RWPE2 (cell line): ENCODE results near the gene ATP10B.

Source experiments
- ATAC-seq: fragments of 200-7000 bp; cut with Tn5 transposase; 3 replicates; pipeline ENCODE4 v1.9.1; 2021; ENCODE audit warnings: low read depth
- DNase-seq: peaks from one replicate; pipeline ENCODE4 v3.0.0-alpha.2; 2020; ENCODE audit warnings: low spot score
- H3K27ac ChIP-seq: fragments of 450-650 bp; 2 replicates; pipeline ENCODE4 v1.5.1; 2017; ENCODE audit warnings: mild to moderate bottlenecking; ENCODE audit not compliant: poor library complexity, severe bottlenecking
- H3K27me3 ChIP-seq: fragments of 250-450 bp; sonication (Bioruptor Pico); 2 replicates; pipeline ENCODE4 v1.5.1; 2021; ENCODE audit warnings: mild to moderate bottlenecking, moderate library complexity; ENCODE audit not compliant: insufficient read depth, poor library complexity, severe bottlenecking
- H3K36me3 ChIP-seq: fragments of 250-450 bp; sonication (Bioruptor Pico); 2 replicates; pipeline ENCODE4 v1.5.1; 2020; ENCODE audit warnings: low read depth, mild to moderate bottlenecking, moderate library complexity
- H3K4me1 ChIP-seq: fragments of 250-450 bp; sonication (Bioruptor Pico); 2 replicates; pipeline ENCODE4 v1.5.1; 2021; ENCODE audit warnings: mild to moderate bottlenecking, moderate library complexity; ENCODE audit not compliant: insufficient read depth, poor library complexity, severe bottlenecking
- H3K4me3 ChIP-seq: fragments of 250-450 bp; sonication (Bioruptor Pico); 2 replicates; pipeline ENCODE4 v1.5.1; 2021; ENCODE audit warnings: mild to moderate bottlenecking, moderate library complexity; ENCODE audit not compliant: severe bottlenecking
- H3K9me3 ChIP-seq: fragments of 250-450 bp; sonication (Bioruptor Pico); 2 replicates; pipeline ENCODE4 v1.5.1; 2021; ENCODE audit warnings: mild to moderate bottlenecking, moderate library complexity; ENCODE audit not compliant: severe bottlenecking
- CTCF ChIP-seq: fragments of 450-650 bp; IDR thresholded peaks from one replicate; pipeline ENCODE4 v1.5.1; 2017; ENCODE audit warnings: mild to moderate bottlenecking, moderate library complexity; ENCODE audit not compliant: poor library complexity, severe bottlenecking

Gene ATP10B

DNA sequence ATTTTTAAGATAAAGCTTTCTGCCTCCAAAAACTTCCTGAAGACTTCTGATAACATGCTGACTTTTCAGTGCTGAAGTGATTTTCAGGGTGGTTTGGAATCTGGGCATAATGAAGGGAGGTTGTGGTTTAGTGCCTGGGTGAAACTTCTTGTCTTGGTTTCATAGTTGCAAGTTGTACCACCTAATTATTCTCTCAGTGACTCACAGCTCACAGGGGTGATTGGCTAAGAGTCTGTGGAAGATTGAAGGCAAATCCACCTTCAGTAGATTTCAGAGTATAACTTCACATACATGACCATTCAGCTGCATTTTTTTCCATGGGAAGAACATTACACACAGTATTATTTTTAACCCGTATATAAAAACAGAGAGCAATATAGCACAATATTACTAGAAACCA lies 230.5 kb downstream of the ATP10B start:
- TF ChIP-seq CTCF, result no peak
- Histone ChIP-seq H3K4me1 (no peaks in the 10 kb centered on the region), H3K9me3 (no peaks in the 10 kb centered on the region), H3K4me3 (no peak overlapping the region), H3K36me3 (no peaks in the 10 kb centered on the region), H3K27me3 (no peaks in the 10 kb centered on the region), H3K27ac (no peak overlapping the region)
- DNase-seq (no peak), ATAC-seq (no peak)

- H3K27me3 ChIP-seq, result no peaks in the 10 kb centered on the region
- no peaks in the 10 kb centered on the region for H3K36me3 ChIP-seq
- no peak overlapping the region for H3K27ac ChIP-seq
- H3K4me3 ChIP-seq, result no peak overlapping the region
- ATAC-seq (0 out of 3 replicates have a peak, but pooled peaks have one; percentile 27), DNase-seq (no peak)
- no peak for TF ChIP-seq CTCF
- no peaks in the 10 kb centered on the region for H3K9me3 ChIP-seq
- no peaks in the 10 kb centered on the region for H3K4me1 ChIP-seq
Observed at GRCh38 chr5:160620401-160620800, 231.6 kb downstream of the ATP10B start.

DNA sequence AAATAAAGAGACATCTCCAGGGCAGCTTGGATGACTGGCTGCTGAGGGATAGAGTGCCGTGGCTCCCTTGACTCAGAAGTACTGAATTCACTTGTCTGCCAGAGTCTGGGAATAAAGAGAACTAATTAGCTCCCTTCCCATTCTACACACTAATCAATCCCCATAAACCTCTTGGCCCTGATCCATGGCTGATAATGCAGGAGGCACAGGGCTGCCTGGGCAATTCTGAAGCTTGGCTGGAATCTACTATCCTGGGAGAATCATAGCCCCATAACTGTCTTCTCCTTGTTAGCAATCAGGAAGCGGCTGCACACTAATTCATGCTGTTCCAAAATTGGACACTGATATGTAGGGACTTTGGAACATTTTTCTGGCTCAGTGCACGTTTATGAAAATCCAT lies 232.6 kb downstream of the ATP10B start:
- Histone ChIP-seq H3K4me3 (no peak overlapping the region), H3K27ac (no peak overlapping the region), H3K27me3 (no peaks in the 10 kb centered on the region), H3K4me1 (no peaks in the 10 kb centered on the region), H3K9me3 (no peaks in the 10 kb centered on the region), H3K36me3 (no peaks in the 10 kb centered on the region)
- ATAC-seq (no peak), DNase-seq (no peak)
- TF ChIP-seq CTCF, result no peak

DNA sequence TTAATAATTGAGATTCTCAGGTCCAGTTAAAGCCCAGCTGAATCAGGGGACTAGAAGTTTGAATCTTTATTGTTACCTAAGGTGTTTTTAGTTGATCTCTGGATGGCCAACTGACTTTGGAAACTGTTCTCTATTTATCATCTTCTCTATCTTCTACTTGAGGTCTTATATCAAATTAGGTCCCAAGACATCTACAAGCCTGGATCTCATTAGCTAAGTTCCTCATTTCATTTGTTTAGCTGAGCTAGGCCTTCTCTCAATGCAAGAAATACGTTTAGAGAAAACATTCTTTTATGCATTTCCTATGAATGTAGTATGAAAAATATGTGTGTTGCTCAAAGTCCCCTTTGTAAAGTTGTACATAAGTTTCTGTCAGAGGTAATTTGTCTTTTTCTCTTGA lies 233.7 kb downstream of the ATP10B start:
- no peaks in the 10 kb centered on the region for H3K36me3 ChIP-seq

More for the DNA sequence above, 233.7 kb downstream of the ATP10B start:
- Histone ChIP-seq H3K9me3 (no peaks in the 10 kb centered on the region), H3K4me1 (no peaks in the 10 kb centered on the region), H3K27me3 (no peaks in the 10 kb centered on the region), H3K27ac (no peak overlapping the region), H3K4me3 (no peak overlapping the region)
- DNase-seq (no peak), ATAC-seq (no peak)
- TF ChIP-seq CTCF, result no peak
